GM12878 (cell line): ENCODE results near the gene HCK. TPM values are rescaled to one million over a fixed set of nuclear protein-coding genes. Genes with fewer than 3 reads are reported as not detected.

Experiments
- DPF2 ChIP-seq: fragments of 450-650 bp; IDR thresholded peaks from 2 replicates; pipeline ENCODE4 v1.6.1; 2017; ENCODE audit warnings: mild to moderate bottlenecking
- FOXM1 ChIP-seq: IDR thresholded peaks from 2 replicates; pipeline ENCODE4 v1.6.1; 2012; ENCODE audit warnings: low read depth, mild to moderate bottlenecking, inconsistent platforms, low read length, moderate library complexity
- HSF1 ChIP-seq: fragments of 150-350 bp; IDR thresholded peaks from 2 replicates; pipeline ENCODE4 v1.6.1; 2014; ENCODE audit warnings: mild to moderate bottlenecking, low read depth, low read length
- IRF3 ChIP-seq: fragments of 450-650 bp; IDR thresholded peaks from 2 replicates; pipeline ENCODE4 v1.6.1; 2014; ENCODE audit warnings: mild to moderate bottlenecking
- KLF5 ChIP-seq: fragments of 450-650 bp; IDR thresholded peaks from 2 replicates; pipeline ENCODE4 v1.6.1; 2014; ENCODE audit warnings: mild to moderate bottlenecking; ENCODE audit not compliant: partially characterized antibody
- MYC ChIP-seq: IDR thresholded peaks from 2 replicates; pipeline ENCODE4 v1.6.1; 2011; ENCODE audit warnings: mild to moderate bottlenecking, low read length, moderate library complexity, inconsistent platforms; ENCODE audit not compliant: insufficient read depth, insufficient replicate concordance, insufficient read length, severe bottlenecking
- NBN ChIP-seq: fragments of 450-650 bp; IDR thresholded peaks from 2 replicates; pipeline ENCODE4 v1.6.1; 2016
- NR2C1 ChIP-seq: fragments of 450-650 bp; IDR thresholded peaks from 2 replicates; pipeline ENCODE4 v1.6.1; 2017; ENCODE audit warnings: antibody characterized with exemption, mild to moderate bottlenecking, moderate library complexity
- NRF1 ChIP-seq: conservative IDR thresholded peaks from 2 replicates; pipeline ENCODE4 v1.6.1; 2011; ENCODE audit warnings: mild to moderate bottlenecking, low read depth, low read length, improper control_type of control experiment
- RELA ChIP-seq: fragments of 450-650 bp; IDR thresholded peaks from 2 replicates; pipeline ENCODE4 v1.8.0; 2014; ENCODE audit warnings: borderline replicate concordance; ENCODE audit not compliant: partially characterized antibody
- SMC3 ChIP-seq: IDR thresholded peaks from 2 replicates; pipeline ENCODE4 v1.6.1; 2011; ENCODE audit warnings: low read length, improper control_type of control experiment, borderline replicate concordance
- STAT3 ChIP-seq: IDR thresholded peaks from 2 replicates; pipeline ENCODE4 v1.6.1; 2011; ENCODE audit warnings: low read depth, low read length, improper control_type of control experiment
- USF2 ChIP-seq: IDR thresholded peaks from 2 replicates; pipeline ENCODE4 v1.6.1; 2011; ENCODE audit warnings: low read depth, low read length, improper control_type of control experiment, borderline replicate concordance
- ZBTB11 ChIP-seq: fragments of 450-650 bp; formaldehyde crosslinking; IDR thresholded peaks from 2 replicates; pipeline ENCODE4 v1.5.0; 2022; ENCODE audit warnings: mild to moderate bottlenecking, missing genetic modification characterization
- ZNF274 ChIP-seq: IDR thresholded peaks from one replicate; pipeline ENCODE4 v1.8.0; 2011; ENCODE audit not compliant: insufficient read length, insufficient read depth
- polyA plus RNA-seq, 11 experiments: library from polyadenylated mRNA; depleted of rRNA in 4 of 11; unstranded in 6 of 11; stranded (reverse) in 5 of 11; fragments of >200 nt; fragmentation: Nextera tagmentation in 4 of 11; fragmentation: Illumina TruSeq in 1 of 11; extraction: Ambion mirVana in 4 of 11; extraction: Trizol in 1 of 11; gene quantifications; 1 replicate in 1 of 11; 2 replicates in 10 of 11; pipeline versions ENCODE4 v1.2.1 to v1.2.3, GENCODE V29; 2011 to 2016; ENCODE audit warnings: inconsistent platforms in 2 of 11, missing spikeins in 2 of 11, low read depth in 1 of 11
- total RNA-seq, 4 experiments: library from RNA; depleted of rRNA in 3 of 4; stranded (reverse); fragments of >200 nt in 3 of 4; fragmentation: Illumina TruSeq in 1 of 4; extraction: Trizol in 1 of 4; gene quantifications; 2 replicates each; pipeline versions ENCODE4 v1.2.1 to v1.2.3, GENCODE V29; 2013 to 2021
- TF ChIP-seq, protein P1 (sequence below): IDR thresholded peaks from 2 replicates; pipeline ENCODE4 v1.6.1; 2012; ENCODE audit warnings: low read depth, low read length, improper control_type of control experiment
- TF ChIP-seq, protein P2 (sequence below): fragments of 450-650 bp; IDR thresholded peaks from 2 replicates; pipeline ENCODE4 v1.6.1; 2017; ENCODE audit warnings: mild to moderate bottlenecking
- TF ChIP-seq, protein P3 (sequence below): IDR thresholded peaks from 2 replicates; pipeline ENCODE4 v1.6.1; 2012; ENCODE audit warnings: low read depth, low read length, improper control_type of control experiment

Gene HCK
- total and polyA plus RNA-seq, 10 of the 15 experiments (the other 5 are each of a cell fraction or from before 2014, with no cell fraction given) = 1.3 to 30.3 (median 18.5) TPM

DNA sequence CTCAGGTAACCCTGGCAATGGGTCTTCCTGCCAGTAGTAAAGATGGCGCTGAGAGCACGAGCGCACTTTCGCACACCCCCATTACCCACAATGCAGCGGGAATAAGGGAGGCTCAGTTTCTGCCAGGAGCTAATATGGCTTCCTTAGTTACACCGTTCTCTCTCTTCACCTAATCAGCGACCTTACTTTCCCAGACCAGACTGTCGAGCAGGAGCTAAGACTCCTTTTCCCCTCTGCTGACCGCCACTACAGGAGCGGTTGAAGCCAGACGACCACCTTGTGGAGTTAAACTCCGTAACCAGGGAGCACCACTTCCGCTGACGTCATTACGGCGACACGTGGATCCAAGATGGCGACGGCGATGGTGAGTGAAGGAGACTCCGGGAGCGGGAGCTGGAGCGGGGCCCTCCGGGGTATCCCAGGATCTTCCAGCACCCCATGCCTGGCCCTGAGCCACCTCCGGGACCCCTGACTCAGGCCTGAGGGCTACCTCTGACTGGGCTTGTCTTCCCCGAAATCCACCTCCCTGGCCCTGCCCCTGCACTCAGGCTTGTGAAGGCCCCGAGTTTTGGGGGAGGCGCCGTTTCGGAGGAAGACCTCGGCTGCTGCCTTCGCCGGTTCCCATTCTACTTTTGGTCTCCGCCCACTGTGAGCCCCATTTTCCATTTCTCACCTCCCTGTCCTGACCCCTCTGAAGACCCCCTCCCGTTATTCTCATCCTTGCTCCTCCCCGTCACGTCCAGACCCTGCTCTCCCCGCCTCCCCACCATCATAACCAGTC, 57.5 kb downstream of the HCK start, which contains the start of gene TM9SF4 (continued):
- TF ChIP-seq ZBTB11 (CRISPR knock-in tag) (no peak), NR2C1 (peak; percentile 92), NBN (peak; percentile 96), IRF3 (0 out of 2 replicates have a peak, but pooled peaks have one; percentile 2), NRF1 (no peak), FOXM1 (no peak), KLF5 (peak; percentile 84), RELA (peak; percentile 21), STAT3 (0 out of 2 replicates have a peak, but pooled peaks have one; percentile 52), HSF1 (0 out of 2 replicates have a peak, but pooled peaks have one; percentile 68), MYC (peak; percentile 60), ZNF274 (no peak), USF2 (peak; percentile 20; the same call in 1 of the 2 replicates), DPF2 (peak; percentile 32; the same call in 1 of the 2 replicates), SMC3 (no peak)
- TF ChIP-seq, protein P1, sequence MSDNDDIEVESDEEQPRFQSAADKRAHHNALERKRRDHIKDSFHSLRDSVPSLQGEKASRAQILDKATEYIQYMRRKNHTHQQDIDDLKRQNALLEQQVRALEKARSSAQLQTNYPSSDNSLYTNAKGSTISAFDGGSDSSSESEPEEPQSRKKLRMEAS = peak; percentile 81
- TF ChIP-seq, protein P2, sequence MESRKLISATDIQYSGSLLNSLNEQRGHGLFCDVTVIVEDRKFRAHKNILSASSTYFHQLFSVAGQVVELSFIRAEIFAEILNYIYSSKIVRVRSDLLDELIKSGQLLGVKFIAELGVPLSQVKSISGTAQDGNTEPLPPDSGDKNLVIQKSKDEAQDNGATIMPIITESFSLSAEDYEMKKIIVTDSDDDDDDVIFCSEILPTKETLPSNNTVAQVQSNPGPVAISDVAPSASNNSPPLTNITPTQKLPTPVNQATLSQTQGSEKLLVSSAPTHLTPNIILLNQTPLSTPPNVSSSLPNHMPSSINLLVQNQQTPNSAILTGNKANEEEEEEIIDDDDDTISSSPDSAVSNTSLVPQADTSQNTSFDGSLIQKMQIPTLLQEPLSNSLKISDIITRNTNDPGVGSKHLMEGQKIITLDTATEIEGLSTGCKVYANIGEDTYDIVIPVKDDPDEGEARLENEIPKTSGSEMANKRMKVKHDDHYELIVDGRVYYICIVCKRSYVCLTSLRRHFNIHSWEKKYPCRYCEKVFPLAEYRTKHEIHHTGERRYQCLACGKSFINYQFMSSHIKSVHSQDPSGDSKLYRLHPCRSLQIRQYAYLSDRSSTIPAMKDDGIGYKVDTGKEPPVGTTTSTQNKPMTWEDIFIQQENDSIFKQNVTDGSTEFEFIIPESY = no peak
- TF ChIP-seq, protein P3, sequence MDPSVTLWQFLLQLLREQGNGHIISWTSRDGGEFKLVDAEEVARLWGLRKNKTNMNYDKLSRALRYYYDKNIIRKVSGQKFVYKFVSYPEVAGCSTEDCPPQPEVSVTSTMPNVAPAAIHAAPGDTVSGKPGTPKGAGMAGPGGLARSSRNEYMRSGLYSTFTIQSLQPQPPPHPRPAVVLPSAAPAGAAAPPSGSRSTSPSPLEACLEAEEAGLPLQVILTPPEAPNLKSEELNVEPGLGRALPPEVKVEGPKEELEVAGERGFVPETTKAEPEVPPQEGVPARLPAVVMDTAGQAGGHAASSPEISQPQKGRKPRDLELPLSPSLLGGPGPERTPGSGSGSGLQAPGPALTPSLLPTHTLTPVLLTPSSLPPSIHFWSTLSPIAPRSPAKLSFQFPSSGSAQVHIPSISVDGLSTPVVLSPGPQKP = peak; percentile 71
